ENCODE measurements around the gene PTPN11.

The PTPN11 gene

GRCh38 chr12:112525426-112525809 is 106.7 kb downstream of the PTPN11 start:
- Mint-ChIP-seq H3K9me3 (no peaks in the 10 kb centered on the region), H3K27me3 (no peaks in the 10 kb centered on the region), H3K27ac (no peak overlapping the region), H3K36me3 (ENCODE audit: low read depth) (no peaks in the 10 kb centered on the region), H3K4me3 (no peak overlapping the region), H3K4me1 (no peaks in the 10 kb centered on the region)
- DNase-seq (no peak), ATAC-seq (no peak)

DNA sequence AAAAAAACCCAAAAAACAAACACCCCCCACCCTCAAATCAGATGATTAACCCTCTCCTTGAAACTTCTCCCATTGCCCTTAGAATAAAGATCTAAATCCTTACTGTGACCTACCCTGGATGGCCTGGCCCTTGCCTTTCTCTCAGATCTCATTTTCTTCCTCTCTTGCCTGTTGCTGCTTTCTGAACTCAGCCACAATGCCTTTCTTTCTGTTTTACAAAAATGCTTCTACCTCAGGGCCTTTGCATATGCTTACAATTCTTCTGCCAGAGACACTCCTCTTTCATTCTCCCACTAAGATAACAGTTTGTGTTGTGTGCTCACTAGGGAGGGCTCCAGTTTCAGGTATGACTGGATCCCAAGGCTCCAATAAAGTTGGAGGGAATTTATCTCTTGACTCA is 108.3 kb downstream of the PTPN11 start:
- H3K4me3 Mint-ChIP-seq, result no peak overlapping the region
- no peaks in the 10 kb centered on the region for H3K9me3 Mint-ChIP-seq
- no peaks in the 10 kb centered on the region for H3K4me1 Mint-ChIP-seq
- DNase-seq (no peak), ATAC-seq (no peak)
- no peaks in the 10 kb centered on the region for H3K36me3 Mint-ChIP-seq (ENCODE audit: low read depth)
- H3K27ac Mint-ChIP-seq, result no peak overlapping the region
- no peaks in the 10 kb centered on the region for H3K27me3 Mint-ChIP-seq

- no peak for ATAC-seq
- no peak overlapping the region for H3K4me3 Mint-ChIP-seq
- no peak overlapping the region for H3K27ac Mint-ChIP-seq
- no peaks in the 10 kb centered on the region for H3K36me3 Mint-ChIP-seq (ENCODE audit: low read depth)
- no peaks in the 10 kb centered on the region for H3K4me1 Mint-ChIP-seq
- H3K27me3 Mint-ChIP-seq, result peaks cover 1% of the 10 kb centered on the region
- H3K9me3 Mint-ChIP-seq, result no peaks in the 10 kb centered on the region
- no peak for DNase-seq
Measured at GRCh38 chr12:112527501-112527900, 108.8 kb downstream of the PTPN11 start.

GRCh38 chr12:112528521-112528920 is 109.8 kb downstream of the PTPN11 start:
- Mint-ChIP-seq H3K36me3 (ENCODE audit: low read depth) (no peaks in the 10 kb centered on the region), H3K9me3 (no peaks in the 10 kb centered on the region), H3K4me1 (no peaks in the 10 kb centered on the region), H3K27ac (no peak overlapping the region), H3K27me3 (peaks cover 1% of the 10 kb centered on the region), H3K4me3 (no peak overlapping the region)
- ATAC-seq (no peak), DNase-seq (no peak)

DNA sequence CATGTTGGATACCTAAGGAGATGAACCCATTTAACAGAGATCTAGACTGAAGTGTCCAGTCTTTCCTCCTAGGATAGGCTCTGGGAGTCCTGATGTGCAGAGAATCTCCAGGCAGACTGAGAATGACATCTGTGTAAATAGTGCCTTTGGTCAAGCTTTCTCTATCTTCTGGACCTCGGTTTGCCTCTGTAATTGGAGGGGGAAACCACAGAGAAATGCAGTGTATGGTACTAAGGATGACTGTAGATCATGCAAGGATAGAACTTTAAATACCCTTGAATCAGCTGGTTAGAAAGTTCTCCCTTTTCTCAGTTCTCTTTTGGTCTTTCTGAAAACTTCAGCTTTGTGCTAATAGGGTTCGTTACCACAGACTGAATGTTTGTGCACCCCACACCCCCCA is 112.2 kb downstream of the PTPN11 start:
- no peak for DNase-seq
- Mint-ChIP-seq H3K4me3 (no peak overlapping the region), H3K27ac (no peak overlapping the region), H3K4me1 (no peaks in the 10 kb centered on the region), H3K27me3 (peaks cover 5% of the 10 kb centered on the region), H3K9me3 (no peaks in the 10 kb centered on the region), H3K36me3 (ENCODE audit: low read depth) (no peaks in the 10 kb centered on the region)
- no peak for ATAC-seq

- DNase-seq, result no peak
- Mint-ChIP-seq H3K27ac (no peak overlapping the region), H3K36me3 (ENCODE audit: low read depth) (no peaks in the 10 kb centered on the region), H3K4me1 (no peaks in the 10 kb centered on the region), H3K27me3 (peaks cover 5% of the 10 kb centered on the region), H3K9me3 (no peaks in the 10 kb centered on the region), H3K4me3 (no peak overlapping the region)
- no peak for ATAC-seq
Measured at GRCh38 chr12:112532106-112532505, 113.4 kb downstream of the PTPN11 start.

GRCh38 chr12:112533528-112533927 is 114.8 kb downstream of the PTPN11 start:
- peaks cover 5% of the 10 kb centered on the region for H3K27me3 Mint-ChIP-seq
- no peaks in the 10 kb centered on the region for H3K4me1 Mint-ChIP-seq
- H3K36me3 Mint-ChIP-seq (ENCODE audit: low read depth), result no peaks in the 10 kb centered on the region
- ATAC-seq, result no peak
- H3K27ac Mint-ChIP-seq, result no peak overlapping the region
- no peak for DNase-seq
- H3K4me3 Mint-ChIP-seq, result no peak overlapping the region
- no peaks in the 10 kb centered on the region for H3K9me3 Mint-ChIP-seq

- H3K9me3 Mint-ChIP-seq, result no peaks in the 10 kb centered on the region
- no peaks in the 10 kb centered on the region for H3K4me1 Mint-ChIP-seq
- H3K36me3 Mint-ChIP-seq (ENCODE audit: low read depth), result no peaks in the 10 kb centered on the region
- no peak overlapping the region for H3K4me3 Mint-ChIP-seq
- ATAC-seq (no peak), DNase-seq (no peak)
- peaks cover 5% of the 10 kb centered on the region for H3K27me3 Mint-ChIP-seq
- H3K27ac Mint-ChIP-seq, result no peak overlapping the region
Measured at GRCh38 chr12:112535017-112535416, 116.3 kb downstream of the PTPN11 start.

DNA sequence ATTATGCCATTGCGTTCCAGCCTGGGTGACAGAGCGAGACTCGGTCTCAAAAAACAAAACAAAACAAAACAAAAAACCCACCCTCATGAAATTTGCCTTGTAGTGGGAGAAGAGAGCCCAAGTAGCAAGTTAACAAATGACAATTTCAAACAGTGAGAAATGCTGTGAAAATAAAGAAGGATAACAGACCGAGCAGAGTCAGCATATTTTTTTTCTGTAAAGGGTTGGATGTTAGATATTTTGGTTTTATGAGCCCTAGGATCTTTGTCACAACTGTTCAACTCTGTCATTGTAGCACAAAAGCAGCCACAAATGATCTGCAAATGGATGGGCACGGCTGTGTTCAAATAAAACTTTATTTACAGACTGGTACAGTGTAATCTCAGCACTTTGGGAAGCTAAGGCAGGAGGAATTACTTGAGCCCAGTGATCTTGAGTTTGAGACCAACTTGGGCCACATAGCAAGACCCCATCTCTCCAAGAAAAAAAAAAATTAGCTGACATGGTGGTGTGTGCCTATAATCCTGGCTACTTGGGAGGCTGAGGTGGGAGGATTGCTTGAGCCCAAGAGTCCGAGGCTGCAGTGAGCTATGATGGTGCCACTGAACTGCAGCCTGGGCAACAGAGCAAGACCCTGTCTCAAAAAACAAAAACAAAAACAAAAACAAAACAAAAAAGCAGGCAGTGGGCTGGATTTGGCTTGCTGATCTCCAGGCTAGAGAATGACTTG is 117.1 kb downstream of the PTPN11 start:
- Mint-ChIP-seq H3K4me1 (no peaks in the 10 kb centered on the region), H3K4me3 (no peak overlapping the region), H3K9me3 (no peaks in the 10 kb centered on the region), H3K27ac (no peak overlapping the region), H3K36me3 (ENCODE audit: low read depth) (no peaks in the 10 kb centered on the region), H3K27me3 (peaks cover 5% of the 10 kb centered on the region)
- ATAC-seq (no peak), DNase-seq (no peak)

- Mint-ChIP-seq H3K9me3 (no peaks in the 10 kb centered on the region), H3K27ac (no peak overlapping the region), H3K36me3 (ENCODE audit: low read depth) (no peaks in the 10 kb centered on the region), H3K4me1 (no peaks in the 10 kb centered on the region), H3K27me3 (peaks cover 5% of the 10 kb centered on the region), H3K4me3 (no peak overlapping the region)
- DNase-seq, result no peak
- no peak for ATAC-seq
Measured at GRCh38 chr12:112536367-112536730, 117.6 kb downstream of the PTPN11 start.

DNA sequence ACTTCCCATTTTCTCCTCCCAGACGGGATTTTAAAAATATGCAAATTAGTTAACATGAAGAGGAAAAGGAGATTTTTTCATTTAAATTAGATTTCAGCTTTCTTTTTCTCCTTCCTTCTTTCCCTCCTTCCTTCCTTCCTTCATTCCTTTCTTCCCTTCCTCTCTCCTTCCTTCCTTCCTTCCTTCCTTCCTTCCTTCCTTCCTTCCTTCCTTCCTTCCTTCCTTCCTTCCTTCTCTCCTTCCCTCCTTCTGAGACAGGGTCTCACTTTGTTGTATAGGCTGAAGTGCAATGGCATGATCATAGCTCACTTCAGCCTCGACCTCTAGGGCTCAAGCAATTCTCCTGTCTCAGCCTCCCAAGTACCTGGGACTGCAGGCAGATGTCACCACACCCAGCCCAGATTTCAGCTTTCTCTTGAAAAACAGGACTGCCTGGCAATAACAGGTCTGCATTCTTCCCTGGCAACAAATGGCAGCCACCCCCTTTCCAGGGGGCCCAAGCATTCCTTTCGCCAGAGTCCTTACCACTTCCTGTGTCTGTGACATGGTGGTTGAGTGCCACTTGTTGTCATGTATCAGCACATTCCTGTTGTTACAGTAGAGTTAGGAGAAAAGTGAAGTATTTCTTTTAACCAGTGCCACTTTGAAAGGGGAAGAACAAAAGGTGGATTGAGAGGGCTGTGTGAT is 119.1 kb downstream of the PTPN11 start:
- ATAC-seq, result no peak
- H3K4me3 Mint-ChIP-seq, result no peak overlapping the region
- DNase-seq, result no peak
- H3K9me3 Mint-ChIP-seq, result no peaks in the 10 kb centered on the region
- H3K27me3 Mint-ChIP-seq, result peaks cover 4% of the 10 kb centered on the region
- no peaks in the 10 kb centered on the region for H3K4me1 Mint-ChIP-seq
- no peaks in the 10 kb centered on the region for H3K36me3 Mint-ChIP-seq (ENCODE audit: low read depth)
- no peak overlapping the region for H3K27ac Mint-ChIP-seq

- DNase-seq (no peak), ATAC-seq (no peak)
- Mint-ChIP-seq H3K9me3 (no peaks in the 10 kb centered on the region), H3K36me3 (ENCODE audit: low read depth) (no peaks in the 10 kb centered on the region), H3K4me3 (no peak overlapping the region), H3K27ac (no peak overlapping the region), H3K4me1 (no peaks in the 10 kb centered on the region), H3K27me3 (peaks cover 9% of the 10 kb centered on the region)
Measured at GRCh38 chr12:112538740-112539139, 120.0 kb downstream of the PTPN11 start.

DNA sequence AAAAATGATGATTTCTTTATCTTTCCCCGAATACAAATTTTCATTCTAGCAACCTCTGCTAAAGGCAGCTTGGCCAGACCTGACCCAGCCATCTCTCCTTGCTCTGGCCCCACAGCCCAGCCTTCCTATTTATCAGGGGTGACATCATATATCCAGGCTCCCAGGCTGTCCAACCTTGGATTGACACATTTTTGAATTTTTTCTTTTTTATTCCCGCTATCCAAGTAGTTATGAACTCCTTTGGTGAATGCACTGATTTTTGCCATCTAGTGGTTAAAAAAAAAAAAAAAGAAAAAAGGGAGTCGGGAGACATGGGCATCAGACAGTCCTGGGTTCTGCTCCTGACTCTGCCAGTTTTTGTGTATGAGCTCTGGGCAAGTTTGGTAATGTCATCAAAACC is 120.5 kb downstream of the PTPN11 start:
- peaks cover 12% of the 10 kb centered on the region for H3K27me3 Mint-ChIP-seq
- H3K4me3 Mint-ChIP-seq, result no peak overlapping the region
- no peaks in the 10 kb centered on the region for H3K36me3 Mint-ChIP-seq (ENCODE audit: low read depth)
- H3K9me3 Mint-ChIP-seq, result no peaks in the 10 kb centered on the region
- DNase-seq (no peak), ATAC-seq (no peak)
- H3K4me1 Mint-ChIP-seq, result no peaks in the 10 kb centered on the region
- no peak overlapping the region for H3K27ac Mint-ChIP-seq

DNA sequence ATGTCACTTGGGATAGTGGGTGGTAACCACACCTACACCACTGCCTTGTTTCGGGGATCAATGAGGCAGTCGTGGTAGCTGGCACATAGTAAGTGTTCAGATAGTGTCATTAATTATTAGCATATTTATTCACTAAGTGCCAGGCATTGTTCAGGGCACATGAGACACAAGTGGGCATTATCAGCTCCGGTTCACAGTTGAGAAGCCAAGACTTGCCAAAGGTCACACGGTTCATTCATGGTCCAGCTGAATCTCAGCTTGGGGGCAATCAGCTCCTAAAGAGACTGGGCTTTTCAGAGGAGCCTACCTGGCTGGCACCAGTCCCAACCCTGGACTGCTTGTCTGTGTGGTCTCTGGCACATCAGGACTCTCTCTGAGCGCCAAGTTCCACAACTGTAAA is 121.3 kb downstream of the PTPN11 start:
- Mint-ChIP-seq H3K4me1 (no peaks in the 10 kb centered on the region), H3K9me3 (no peaks in the 10 kb centered on the region), H3K36me3 (ENCODE audit: low read depth) (no peaks in the 10 kb centered on the region), H3K27ac (no peak overlapping the region), H3K27me3 (peaks cover 8% of the 10 kb centered on the region), H3K4me3 (no peak overlapping the region)
- ATAC-seq (no peak), DNase-seq (no peak)

DNA sequence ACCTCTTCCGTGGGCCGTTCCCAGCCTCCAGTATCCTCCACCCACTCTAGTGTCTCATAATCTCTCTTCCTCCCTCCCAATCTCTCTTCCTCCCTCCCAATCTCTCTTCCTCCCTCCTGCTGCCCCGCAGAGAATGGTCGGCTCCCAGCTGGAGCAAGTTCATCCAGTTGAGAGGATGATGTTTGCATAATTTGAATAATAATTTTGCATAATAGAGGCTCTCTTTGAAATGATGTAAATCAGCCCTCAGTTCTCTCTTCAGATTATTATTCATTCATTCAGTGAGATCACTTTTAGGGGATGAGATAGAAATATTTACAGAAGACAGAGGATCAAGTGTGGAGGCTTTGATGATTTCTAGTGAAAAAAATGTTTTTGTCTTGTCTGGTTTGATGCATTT is 125.0 kb downstream of the PTPN11 start:
- Mint-ChIP-seq H3K4me3 (no peak overlapping the region), H3K36me3 (ENCODE audit: low read depth) (no peaks in the 10 kb centered on the region), H3K9me3 (no peaks in the 10 kb centered on the region), H3K4me1 (no peaks in the 10 kb centered on the region), H3K27ac (no peak overlapping the region), H3K27me3 (peaks cover 16% of the 10 kb centered on the region)
- DNase-seq, result no peak
- no peak for ATAC-seq
